Measurements from ENCODE around the gene MARK3.
A peak's percentile ranks its signal among the peaks of the same experiment; 100 is the strongest.

Gene MARK3

GRCh38 chr14:103540821-103541708, 155.8 kb downstream of the MARK3 start:
- H3K4me3 ChIP-seq (ENCODE audit: low read depth, low read length): no peak overlapping the region
- no peak for DNase-seq (ENCODE audit: low read depth)

GRCh38 chr14:103541709-103542604, 156.7 kb downstream of the MARK3 start:
- no peak for DNase-seq (ENCODE audit: low read depth)

GRCh38 chr14:103542605-103543088, 157.4 kb downstream of the MARK3 start:
- no peak overlapping the region for H3K4me3 ChIP-seq (ENCODE audit: low read depth, low read length)

More at GRCh38 chr14:103541709-103542604, 156.7 kb downstream of the MARK3 start:
- no peak overlapping the region for H3K4me3 ChIP-seq (ENCODE audit: low read depth, low read length)

GRCh38 chr14:103543140-103543539, 157.9 kb downstream of the MARK3 start:
- no peak for DNase-seq (ENCODE audit: low read depth)
- H3K4me3 ChIP-seq (ENCODE audit: low read depth, low read length): no peak overlapping the region

More at GRCh38 chr14:103542605-103543088, 157.4 kb downstream of the MARK3 start:
- DNase-seq (ENCODE audit: low read depth): peak; percentile 53

GRCh38 chr14:103543721-103544387, 158.6 kb downstream of the MARK3 start:
- H3K4me3 ChIP-seq (ENCODE audit: low read depth, low read length): no peak overlapping the region
- DNase-seq (ENCODE audit: low read depth): no peak

GRCh38 chr14:103544388-103545218, 159.4 kb downstream of the MARK3 start:
- H3K4me3 ChIP-seq (ENCODE audit: low read depth, low read length): no peak overlapping the region
- no peak for DNase-seq (ENCODE audit: low read depth)

GRCh38 chr14:103545219-103545914, 160.2 kb downstream of the MARK3 start:
- no peak for DNase-seq (ENCODE audit: low read depth)
- H3K4me3 ChIP-seq (ENCODE audit: low read depth, low read length): no peak overlapping the region

- no peak overlapping the region for H3K4me3 ChIP-seq (ENCODE audit: low read depth, low read length)
- no peak for DNase-seq (ENCODE audit: low read depth)
Observed at GRCh38 chr14:103545915-103546651, 160.9 kb downstream of the MARK3 start.

- H3K4me3 ChIP-seq (ENCODE audit: low read depth, low read length): no peak overlapping the region
- DNase-seq (ENCODE audit: low read depth): no peak
Observed at GRCh38 chr14:103546652-103547454, 161.6 kb downstream of the MARK3 start.

GRCh38 chr14:103547455-103547940, 162.3 kb downstream of the MARK3 start:
- no peak for DNase-seq (ENCODE audit: low read depth)
- no peak overlapping the region for H3K4me3 ChIP-seq (ENCODE audit: low read depth, low read length)

- DNase-seq (ENCODE audit: low read depth): no peak
- no peak overlapping the region for H3K4me3 ChIP-seq (ENCODE audit: low read depth, low read length)
Observed at GRCh38 chr14:103547941-103548462, 162.8 kb downstream of the MARK3 start.

- no peak for DNase-seq (ENCODE audit: low read depth)
- no peak overlapping the region for H3K4me3 ChIP-seq (ENCODE audit: low read depth, low read length)
Observed at GRCh38 chr14:103548463-103549351, 163.5 kb downstream of the MARK3 start.

- no peak for DNase-seq (ENCODE audit: low read depth)
Observed at GRCh38 chr14:103549361-103550311, 164.4 kb downstream of the MARK3 start.

More at GRCh38 chr14:103549361-103550311, 164.4 kb downstream of the MARK3 start:
- no peak overlapping the region for H3K4me3 ChIP-seq (ENCODE audit: low read depth, low read length)
